Vagina (tissue), 2 donors: Measurements from ENCODE around the gene FBXL4. TPM values are rescaled to one million over a fixed set of nuclear protein-coding genes. Genes with fewer than 3 reads are reported as not detected.

Experiments
- DNase-seq, 2 donors: peaks; one replicate each; pipeline ENCODE4 v3.0.0-alpha.2; 2017; ENCODE audit errors: extremely low spot score in 2 of 2
- H3K27ac ChIP-seq: fragments of 200-600 bp; sonication (generic); one replicate; pipeline ENCODE4 v1.5.1; 2019
- H3K27me3 ChIP-seq: fragments of 200-600 bp; sonication (generic); one replicate; pipeline ENCODE4 v1.5.1; 2019
- H3K36me3 ChIP-seq, 2 donors: fragments of 200-600 bp; sonication (generic); one replicate each; pipeline ENCODE4 v1.5.1; 2017 to 2019
- H3K4me1 ChIP-seq: fragments of 200-600 bp; sonication (generic); one replicate; pipeline ENCODE4 v1.5.1; 2019
- H3K4me3 ChIP-seq, 2 donors: fragments of 200-600 bp; sonication (generic); 1 replicate in 1 of 2; 2 replicates in 1 of 2; pipeline ENCODE4 v1.5.1; 2016 to 2019
- H3K9me3 ChIP-seq: fragments of 200-600 bp; sonication (generic); one replicate; pipeline ENCODE4 v1.5.1; 2019
- CTCF ChIP-seq, 3 experiments: fragments of 450-650 bp in 2 of 3; fragments of 200-600 bp in 1 of 3; sonication (generic) in 1 of 3; IDR thresholded peaks; one replicate each; pipeline ENCODE4 v1.5.1; 2017 to 2019; ENCODE audit warnings: antibody characterized with exemption in 3 of 3, mild to moderate bottlenecking in 2 of 3, moderate library complexity in 2 of 3
- POLR2A ChIP-seq, 2 donors: fragments of 450-650 bp; IDR thresholded peaks; one replicate each; pipeline ENCODE4 v1.6.1; 2017; ENCODE audit warnings: antibody characterized with exemption in 2 of 2, mild to moderate bottlenecking in 2 of 2, moderate library complexity in 2 of 2
- POLR2AphosphoS5 ChIP-seq, 2 donors: sonication (generic); formaldehyde crosslinking; IDR thresholded peaks; one replicate each; pipeline ENCODE4 v1.9.0; 2017; ENCODE audit warnings: antibody characterized with exemption in 2 of 2, mild to moderate bottlenecking in 2 of 2, low read depth in 1 of 2; ENCODE audit not compliant: insufficient read depth in 1 of 2
- intact Hi-C: fragments of 100-400 bp; cut with DNase I; formaldehyde crosslinking; loops from one replicate; pipeline ENCODE4 v1.15.1; 2023
- total RNA-seq: library from RNA; depleted of rRNA; stranded (reverse); fragments of >200 nt; gene quantifications from one replicate; pipeline ENCODE4 v1.2.3, GENCODE V29; 2016

FBXL4 gene
- total RNA-seq, 1 donor from 2014 or later = 17.7 TPM

GRCh38 chr6:98975421-98975820 is 27.7 kb upstream of the FBXL4 start:
- no peak for TF ChIP-seq POLR2AphosphoS5 (IDR thresholded peaks at IDR 0.05; ENCODE audit: insufficient read depth in 1 of 2, low read depth in 1 of 2)
- TF ChIP-seq CTCF (IDR thresholded peaks at IDR 0.05) = no peak
- TF ChIP-seq POLR2A (IDR thresholded peaks at IDR 0.05) = no peak
- no peaks in the 10 kb centered on the region for H3K9me3 ChIP-seq
- intact Hi-C loops = no loop called here
- H3K36me3 ChIP-seq = no peaks in the 10 kb centered on the region
- no peaks in the 10 kb centered on the region for H3K27me3 ChIP-seq
- H3K27ac ChIP-seq = no peak overlapping the region
- H3K4me1 ChIP-seq = no peaks in the 10 kb centered on the region
- H3K4me3 ChIP-seq = no peak overlapping the region
- no peak for DNase-seq

DNA sequence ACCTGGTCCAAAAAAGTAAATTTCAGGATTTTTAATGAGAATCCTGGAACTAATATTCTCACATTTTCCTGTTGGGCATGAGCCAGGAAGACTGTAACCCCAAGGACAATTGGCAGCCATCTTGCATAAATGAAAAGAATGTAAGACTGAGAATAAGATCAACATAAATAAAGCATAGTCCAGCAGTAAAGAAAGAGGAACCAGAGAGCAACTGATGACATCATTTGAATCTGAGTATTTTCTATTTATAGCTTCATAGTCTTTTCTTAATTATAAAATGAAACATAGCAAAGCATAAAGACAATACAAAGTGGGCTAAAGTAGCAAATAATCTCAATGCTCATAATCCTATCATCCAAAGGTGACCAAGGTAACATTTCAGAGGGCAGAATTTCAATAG is 26.6 kb upstream of the FBXL4 start:
- Histone ChIP-seq H3K27ac (no peak overlapping the region), H3K9me3 (no peaks in the 10 kb centered on the region), H3K36me3 (no peaks in the 10 kb centered on the region), H3K27me3 (no peaks in the 10 kb centered on the region), H3K4me1 (no peaks in the 10 kb centered on the region), H3K4me3 (no peak overlapping the region)
- intact Hi-C loops = no loop called here
- TF ChIP-seq CTCF (IDR thresholded peaks at IDR 0.05) (no peak), POLR2A (IDR thresholded peaks at IDR 0.05) (no peak), POLR2AphosphoS5 (IDR thresholded peaks at IDR 0.05; ENCODE audit: insufficient read depth in 1 of 2, low read depth in 1 of 2) (no peak)
- DNase-seq = no peak

GRCh38 chr6:98973571-98973970 is 25.8 kb upstream of the FBXL4 start:
- TF ChIP-seq CTCF (IDR thresholded peaks at IDR 0.05) = no peak
- no peak for TF ChIP-seq POLR2AphosphoS5 (IDR thresholded peaks at IDR 0.05; ENCODE audit: insufficient read depth in 1 of 2, low read depth in 1 of 2)
- TF ChIP-seq POLR2A (IDR thresholded peaks at IDR 0.05) = no peak

GRCh38 chr6:98971303-98971702 is 23.6 kb upstream of the FBXL4 start:
- DNase-seq = no peak
- intact Hi-C loops = no loop called here
- no peak for TF ChIP-seq CTCF (IDR thresholded peaks at IDR 0.05)
- no peak for TF ChIP-seq POLR2AphosphoS5 (IDR thresholded peaks at IDR 0.05; ENCODE audit: insufficient read depth in 1 of 2, low read depth in 1 of 2)
- TF ChIP-seq POLR2A (IDR thresholded peaks at IDR 0.05) = no peak
- Histone ChIP-seq H3K9me3 (no peaks in the 10 kb centered on the region), H3K27ac (no peak overlapping the region), H3K4me3 (no peak overlapping the region), H3K4me1 (no peaks in the 10 kb centered on the region), H3K27me3 (no peaks in the 10 kb centered on the region), H3K36me3 (no peaks in the 10 kb centered on the region)

More at GRCh38 chr6:98973571-98973970, 25.8 kb upstream of the FBXL4 start:
- Histone ChIP-seq H3K36me3 (no peaks in the 10 kb centered on the region), H3K27me3 (no peaks in the 10 kb centered on the region), H3K4me1 (no peaks in the 10 kb centered on the region), H3K27ac (no peak overlapping the region), H3K4me3 (no peak overlapping the region), H3K9me3 (no peaks in the 10 kb centered on the region)
- no peak for DNase-seq
- intact Hi-C loops = no loop called here

DNA sequence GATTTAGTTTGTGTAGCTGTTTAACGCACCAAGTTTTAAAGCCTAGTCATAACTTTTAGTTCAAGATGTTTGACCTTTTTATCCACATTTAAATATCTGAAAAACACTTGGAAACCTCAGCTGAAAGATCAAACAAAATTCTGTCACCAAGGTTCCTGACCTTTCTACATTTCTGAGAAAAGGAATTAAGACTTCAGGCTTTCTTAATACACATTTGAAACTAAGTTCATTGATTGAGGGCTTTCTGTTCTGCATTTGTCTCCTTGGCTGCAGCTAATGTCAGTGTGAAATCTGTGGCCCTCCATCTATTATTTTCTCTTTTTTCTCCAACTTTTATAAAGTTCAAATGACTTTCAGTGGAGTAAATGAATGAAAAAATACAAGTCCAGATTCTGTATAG is 22.7 kb upstream of the FBXL4 start:
- Histone ChIP-seq H3K27me3 (no peaks in the 10 kb centered on the region), H3K4me3 (no peak overlapping the region), H3K9me3 (no peaks in the 10 kb centered on the region), H3K36me3 (no peaks in the 10 kb centered on the region), H3K27ac (no peak overlapping the region), H3K4me1 (no peaks in the 10 kb centered on the region)
- no peak for TF ChIP-seq POLR2A (IDR thresholded peaks at IDR 0.05)
- TF ChIP-seq CTCF (IDR thresholded peaks at IDR 0.05) = no peak
- TF ChIP-seq POLR2AphosphoS5 (IDR thresholded peaks at IDR 0.05; ENCODE audit: insufficient read depth in 1 of 2, low read depth in 1 of 2) = no peak
- DNase-seq = no peak
- intact Hi-C loops = no loop called here
